ENCODE results near the gene SKP2. TPM values are rescaled to one million over a fixed set of nuclear protein-coding genes. Genes with fewer than 3 reads are reported as not detected.

SKP2 gene
- total and polyA plus RNA-seq, 8 donors: 2.4 to 25.7 (median 11.8) TPM

DNA sequence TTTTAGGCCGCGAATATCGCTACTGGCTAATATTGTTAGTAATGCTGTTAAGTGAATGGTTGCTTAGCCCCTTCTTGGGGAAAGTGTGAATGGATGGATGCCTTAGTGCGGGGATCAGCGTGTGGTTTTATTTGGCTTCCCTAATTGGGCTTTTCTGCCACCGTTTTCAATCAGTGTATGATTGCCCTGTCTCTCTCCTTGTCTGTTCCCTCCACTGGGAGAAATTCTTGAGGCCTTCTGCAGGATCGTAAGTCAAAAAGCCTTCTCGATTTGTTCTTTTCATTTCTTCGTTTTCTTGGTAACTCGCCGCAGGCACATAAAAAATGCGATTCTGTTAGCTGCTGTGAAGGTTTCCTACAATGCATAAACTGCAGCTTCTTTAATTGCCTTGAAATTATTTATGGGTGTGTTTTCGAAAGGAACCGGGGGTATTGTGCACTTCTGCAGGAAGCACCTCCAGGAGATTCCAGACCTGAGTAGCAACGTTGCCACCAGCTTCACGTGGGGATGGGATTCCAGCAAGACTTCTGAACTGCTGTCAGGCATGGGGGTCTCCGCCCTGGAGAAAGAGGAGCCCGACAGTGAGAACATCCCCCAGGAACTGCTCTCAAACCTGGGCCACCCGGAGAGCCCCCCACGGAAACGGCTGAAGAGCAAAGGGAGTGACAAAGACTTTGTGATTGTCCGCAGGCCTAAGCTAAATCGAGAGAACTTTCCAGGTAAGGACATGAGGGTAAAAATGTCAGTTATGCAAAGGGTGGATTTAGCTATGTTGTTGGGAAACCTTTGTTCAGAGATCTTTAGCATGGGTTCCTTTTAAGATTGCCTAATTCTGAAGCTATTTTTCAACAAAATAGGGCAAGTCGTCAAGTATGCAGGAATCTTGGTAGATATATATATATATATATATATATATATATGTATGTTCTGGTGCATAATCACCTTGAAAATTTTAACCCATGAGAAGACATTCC is 700 bp downstream of the SKP2 start:
- DNase-seq: peak in 1 of 2 donors; percentile 31
- H3K36me3 ChIP-seq: peaks cover 0 to 27% (median 25%) of the 10 kb centered on the region in 4 donors
- WGBS, 5 donors: 4 to 6% (median 5%) methylated on average over 24 of the region's 24 CpGs

DNA sequence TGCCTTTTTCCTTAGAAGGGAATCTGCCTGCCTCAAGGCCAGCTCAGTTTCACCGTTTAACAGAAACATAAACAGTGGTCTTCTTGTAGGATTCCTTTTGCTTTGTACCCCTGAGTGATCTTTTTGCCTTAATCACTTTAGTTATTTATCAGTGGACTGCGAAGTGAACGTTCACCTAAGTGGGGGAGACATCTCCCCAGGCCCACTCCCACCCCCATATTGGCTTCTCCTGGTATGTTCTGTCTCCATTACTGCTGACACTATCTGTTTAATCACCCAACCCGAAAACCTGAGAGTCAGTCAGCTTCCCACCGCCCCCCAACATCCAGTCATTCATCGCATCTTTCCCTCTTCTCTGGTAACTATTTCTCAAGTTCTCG is 1.4 kb downstream of the SKP2 start:
- H3K4me3 ChIP-seq: peak overlapping the region in 3 of 4 donors; percentile 84 to 91 (median 86)
- H3K27ac ChIP-seq: no peak overlapping the region
- 65 to 71% (median 70%) methylated on average over 7 of the region's 7 CpGs for WGBS, 5 donors
- peaks cover 0 to 33% (median 31%) of the 10 kb centered on the region in 4 donors for H3K36me3 ChIP-seq
- TF ChIP-seq EP300 (IDR thresholded peaks at IDR 0.05): no peak
- TF ChIP-seq, protein P1, sequence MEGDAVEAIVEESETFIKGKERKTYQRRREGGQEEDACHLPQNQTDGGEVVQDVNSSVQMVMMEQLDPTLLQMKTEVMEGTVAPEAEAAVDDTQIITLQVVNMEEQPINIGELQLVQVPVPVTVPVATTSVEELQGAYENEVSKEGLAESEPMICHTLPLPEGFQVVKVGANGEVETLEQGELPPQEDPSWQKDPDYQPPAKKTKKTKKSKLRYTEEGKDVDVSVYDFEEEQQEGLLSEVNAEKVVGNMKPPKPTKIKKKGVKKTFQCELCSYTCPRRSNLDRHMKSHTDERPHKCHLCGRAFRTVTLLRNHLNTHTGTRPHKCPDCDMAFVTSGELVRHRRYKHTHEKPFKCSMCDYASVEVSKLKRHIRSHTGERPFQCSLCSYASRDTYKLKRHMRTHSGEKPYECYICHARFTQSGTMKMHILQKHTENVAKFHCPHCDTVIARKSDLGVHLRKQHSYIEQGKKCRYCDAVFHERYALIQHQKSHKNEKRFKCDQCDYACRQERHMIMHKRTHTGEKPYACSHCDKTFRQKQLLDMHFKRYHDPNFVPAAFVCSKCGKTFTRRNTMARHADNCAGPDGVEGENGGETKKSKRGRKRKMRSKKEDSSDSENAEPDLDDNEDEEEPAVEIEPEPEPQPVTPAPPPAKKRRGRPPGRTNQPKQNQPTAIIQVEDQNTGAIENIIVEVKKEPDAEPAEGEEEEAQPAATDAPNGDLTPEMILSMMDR (IDR thresholded peaks at IDR 0.05): no peak
- no peak for TF ChIP-seq POLR2A (IDR thresholded peaks at IDR 0.05)
- no peak for TF ChIP-seq POLR2AphosphoS5 (IDR thresholded peaks at IDR 0.05)
- no peaks in the 10 kb centered on the region for H3K27me3 ChIP-seq
- H3K9me3 ChIP-seq: no peaks in the 10 kb centered on the region
- DNase-seq: no peak
- intact Hi-C loops (cut with DNase I; ENCODE audit: low total_unique reads): no loop called here
- peaks cover 16 to 77% (median 54%) of the 10 kb centered on the region in 4 donors for H3K4me1 ChIP-seq

More for the DNA sequence above, 700 bp downstream of the SKP2 start:
- Histone ChIP-seq H3K27me3 (no peaks in the 10 kb centered on the region), H3K9me3 (no peaks in the 10 kb centered on the region), H3K27ac (peak overlapping the region in 4 of 5 donors; percentile 53 to 93 (median 84)), H3K4me1 (peaks cover 16 to 76% (median 50%) of the 10 kb centered on the region in 4 donors), H3K4me3 (peak overlapping the region; percentile 84 to 91 (median 88))
- intact Hi-C loops (cut with DNase I; ENCODE audit: low total_unique reads): no loop called here
- no peak for TF ChIP-seq EP300 (IDR thresholded peaks at IDR 0.05)
- TF ChIP-seq, protein P1 (IDR thresholded peaks at IDR 0.05): no peak
- no peak for TF ChIP-seq POLR2A (IDR thresholded peaks at IDR 0.05)
- TF ChIP-seq POLR2AphosphoS5 (IDR thresholded peaks at IDR 0.05): no peak

DNA sequence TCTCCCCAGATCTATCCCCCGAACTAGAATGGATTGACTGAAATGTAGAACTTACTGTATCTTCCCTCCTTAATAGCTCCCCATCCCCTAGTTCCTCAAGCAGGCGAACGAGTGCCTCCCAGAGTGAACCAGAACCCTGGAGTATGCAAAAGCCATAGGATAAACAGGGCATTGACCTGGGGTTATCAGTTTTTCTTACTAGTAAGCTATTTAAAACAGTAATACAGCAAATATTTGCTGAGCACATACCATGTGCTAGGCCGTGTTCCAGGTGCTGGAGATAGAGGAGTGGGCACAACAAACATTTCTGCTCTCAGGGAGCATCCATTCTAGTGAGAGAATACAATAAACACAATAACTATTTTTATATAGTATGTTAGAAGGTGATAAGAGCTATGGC is 1.8 kb downstream of the SKP2 start:
- Histone ChIP-seq H3K4me3 (no peak overlapping the region), H3K27me3 (no peaks in the 10 kb centered on the region), H3K27ac (no peak overlapping the region), H3K4me1 (peaks cover 16 to 77% (median 53%) of the 10 kb centered on the region in 4 donors), H3K36me3 (peaks cover 0 to 37% (median 34%) of the 10 kb centered on the region in 4 donors), H3K9me3 (no peaks in the 10 kb centered on the region)
- intact Hi-C loops (cut with DNase I; ENCODE audit: low total_unique reads): no loop called here
- TF ChIP-seq POLR2AphosphoS5 (IDR thresholded peaks at IDR 0.05) (peak in 1 of 3 donors; percentile 32), EP300 (IDR thresholded peaks at IDR 0.05) (no peak)
- no peak for DNase-seq
- 25 to 60% (median 47%) methylated on average over 4 of the region's 4 CpGs for WGBS, 5 donors

DNA sequence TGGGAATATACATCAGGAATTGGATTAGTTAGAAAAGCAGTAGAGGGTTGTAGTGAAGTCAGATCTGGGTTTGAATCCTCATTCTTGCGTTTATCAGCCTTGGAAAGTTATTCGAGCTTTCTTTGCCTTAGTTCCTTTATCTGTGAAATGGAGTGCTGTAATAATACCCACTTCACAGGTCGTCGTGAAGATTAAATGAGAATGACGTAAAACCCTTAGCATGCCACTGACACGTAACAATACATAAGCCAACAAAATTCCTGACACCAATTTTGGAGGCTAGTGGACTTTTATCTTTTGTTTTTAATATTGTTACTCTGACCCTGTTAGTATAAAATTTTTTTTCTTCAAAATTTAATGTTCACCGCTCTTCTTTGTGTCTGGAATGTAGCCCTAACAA is 3.4 kb downstream of the SKP2 start:
- intact Hi-C loops (cut with DNase I; ENCODE audit: low total_unique reads): no loop called here
- WGBS, 5 donors: 90 to 96% (median 93%) methylated on average over 7 of the region's 7 CpGs
- peaks cover 5 to 52% (median 47%) of the 10 kb centered on the region in 4 donors for H3K36me3 ChIP-seq

More for the DNA sequence above, 3.4 kb downstream of the SKP2 start:
- Histone ChIP-seq H3K27me3 (no peaks in the 10 kb centered on the region), H3K4me1 (peaks cover 16 to 61% (median 39%) of the 10 kb centered on the region in 4 donors), H3K27ac (no peak overlapping the region), H3K4me3 (no peak overlapping the region), H3K9me3 (no peaks in the 10 kb centered on the region)
- TF ChIP-seq, protein P1 (IDR thresholded peaks at IDR 0.05): no peak
- TF ChIP-seq POLR2AphosphoS5 (IDR thresholded peaks at IDR 0.05) (no peak), EP300 (IDR thresholded peaks at IDR 0.05) (no peak), POLR2A (IDR thresholded peaks at IDR 0.05) (no peak)
- DNase-seq: no peak
